Stimulated activated CD4-positive, alpha-beta T cell treated with anti-CD3 and anti-CD28 coated beads, Interleukin-1b, Interleukin-23, amount 100 ng/mL, for 1 hour (primary cell): ENCODE measurements around the gene MEGF8.

Source experiments
- DNase-seq, 2 donors: peaks; one replicate each; pipeline ENCODE4 v3.0.0-alpha.2; 2020; ENCODE audit warnings: low read depth in 2 of 2

Gene MEGF8

DNA sequence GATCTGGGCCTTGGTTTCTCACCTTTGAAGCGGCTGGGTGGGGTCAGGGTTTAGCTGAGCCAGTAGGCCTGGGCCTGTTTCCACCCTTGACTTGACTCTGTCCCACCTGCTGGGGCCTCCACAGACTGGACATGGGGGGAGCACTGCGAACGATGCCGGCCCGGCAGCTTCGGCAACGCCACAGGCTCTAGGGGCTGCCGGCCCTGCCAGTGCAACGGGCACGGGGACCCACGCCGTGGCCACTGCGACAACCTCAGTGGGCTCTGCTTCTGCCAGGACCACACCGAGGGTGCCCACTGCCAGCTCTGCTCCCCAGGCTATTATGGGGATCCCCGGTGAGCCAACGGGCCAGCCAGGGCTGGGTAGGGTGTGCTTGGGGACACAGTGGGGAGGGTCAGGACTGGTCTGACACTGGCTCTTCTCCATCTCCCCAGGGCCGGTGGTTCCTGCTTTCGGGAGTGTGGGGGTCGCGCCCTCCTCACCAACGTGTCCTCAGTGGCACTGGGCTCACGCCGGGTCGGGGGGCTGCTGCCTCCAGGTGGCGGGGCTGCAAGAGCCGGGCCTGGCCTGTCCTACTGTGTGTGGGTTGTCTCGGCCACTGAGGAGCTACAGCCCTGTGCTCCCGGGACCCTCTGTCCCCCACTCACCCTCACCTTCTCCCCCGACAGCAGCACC lies 28.0 kb downstream of the MEGF8 start:
- DNase-seq: no peak

DNA sequence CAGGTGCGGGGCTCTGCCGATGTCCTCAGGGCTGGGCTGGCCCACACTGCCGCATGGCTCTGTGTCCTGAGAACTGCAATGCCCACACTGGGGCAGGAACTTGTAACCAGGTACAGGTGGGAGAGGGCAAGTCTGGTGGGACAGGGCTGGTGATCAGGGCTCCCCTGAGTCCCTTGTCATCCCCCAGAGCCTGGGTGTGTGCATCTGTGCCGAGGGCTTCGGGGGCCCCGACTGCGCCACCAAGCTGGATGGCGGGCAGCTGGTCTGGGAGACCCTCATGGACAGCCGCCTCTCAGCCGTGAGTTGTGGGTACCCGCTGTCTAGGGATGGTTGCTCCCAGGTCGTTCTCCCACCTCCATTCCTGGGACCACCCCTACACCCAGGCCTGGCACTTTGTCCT lies 30.5 kb downstream of the MEGF8 start:
- no peak for DNase-seq

DNA sequence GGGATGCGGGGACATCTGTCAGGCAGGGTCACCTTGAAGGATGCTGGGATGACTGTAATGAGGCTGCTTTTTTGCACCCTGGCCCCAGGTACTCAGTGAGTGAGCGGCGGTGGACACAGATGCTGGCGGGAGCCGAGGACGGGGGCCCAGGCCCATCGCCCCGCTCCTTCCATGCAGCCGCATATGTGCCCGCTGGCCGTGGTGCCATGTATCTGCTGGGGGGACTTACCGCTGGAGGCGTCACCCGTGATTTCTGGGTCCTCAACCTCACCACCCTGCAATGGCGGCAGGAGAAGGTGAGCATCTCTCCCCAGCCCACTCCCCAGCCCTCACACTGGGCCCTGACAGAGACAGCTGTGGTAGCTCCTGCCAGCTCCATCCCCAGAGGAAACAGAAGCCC lies 31.3 kb downstream of the MEGF8 start:
- no peak for DNase-seq

DNA sequence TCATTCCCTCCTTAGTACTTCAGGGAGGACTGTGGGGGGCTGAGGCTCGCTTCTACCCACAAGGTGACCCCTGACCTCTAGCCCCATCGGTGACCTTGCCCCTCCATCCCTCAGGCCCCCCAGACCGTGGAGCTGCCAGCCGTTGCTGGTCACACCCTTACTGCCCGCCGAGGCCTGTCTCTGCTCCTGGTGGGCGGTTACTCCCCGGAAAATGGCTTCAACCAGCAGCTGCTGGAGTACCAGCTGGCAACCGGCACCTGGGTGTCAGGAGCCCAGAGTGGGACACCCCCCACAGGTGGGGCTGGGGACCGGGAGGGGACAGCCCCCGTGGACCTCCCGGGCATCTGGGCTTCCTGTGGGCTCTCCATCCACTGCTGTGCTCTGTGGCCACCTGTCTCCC lies 31.9 kb downstream of the MEGF8 start:
- DNase-seq: no peak

DNA sequence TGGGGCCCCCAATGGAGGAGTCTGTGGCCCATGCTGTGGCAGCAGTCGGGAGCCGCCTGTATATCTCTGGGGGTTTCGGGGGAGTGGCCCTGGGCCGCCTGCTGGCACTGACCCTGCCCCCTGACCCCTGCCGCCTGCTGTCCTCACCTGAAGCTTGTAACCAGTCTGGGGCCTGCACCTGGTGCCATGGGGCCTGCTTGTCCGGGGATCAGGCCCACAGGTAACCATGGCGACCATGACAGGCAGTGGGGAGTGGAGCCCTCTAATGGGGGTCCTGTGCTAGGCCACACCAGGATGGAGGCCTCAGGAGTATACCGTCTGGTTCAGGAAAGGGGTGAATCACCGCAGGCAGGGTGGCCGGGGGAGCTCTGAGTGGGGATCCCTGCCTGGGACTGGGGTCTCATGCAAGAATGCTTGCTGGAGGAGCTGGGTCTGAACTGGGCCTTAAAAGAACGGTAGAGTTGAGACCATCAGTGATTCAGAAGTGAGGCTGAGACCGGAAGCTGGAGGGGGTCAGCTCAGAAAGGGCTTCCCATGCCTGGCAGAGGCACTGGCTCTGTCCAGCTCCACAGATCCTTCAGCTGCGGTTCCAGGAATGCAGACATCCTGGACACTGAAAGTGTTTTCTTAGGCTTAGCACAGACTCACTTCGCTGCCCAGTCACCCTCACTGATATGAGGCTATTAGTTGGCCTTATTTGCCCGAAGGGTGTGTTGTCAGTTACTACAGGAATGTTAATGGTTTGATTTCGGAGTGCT lies 35.5 kb downstream of the MEGF8 start:
- DNase-seq: no peak

DNA sequence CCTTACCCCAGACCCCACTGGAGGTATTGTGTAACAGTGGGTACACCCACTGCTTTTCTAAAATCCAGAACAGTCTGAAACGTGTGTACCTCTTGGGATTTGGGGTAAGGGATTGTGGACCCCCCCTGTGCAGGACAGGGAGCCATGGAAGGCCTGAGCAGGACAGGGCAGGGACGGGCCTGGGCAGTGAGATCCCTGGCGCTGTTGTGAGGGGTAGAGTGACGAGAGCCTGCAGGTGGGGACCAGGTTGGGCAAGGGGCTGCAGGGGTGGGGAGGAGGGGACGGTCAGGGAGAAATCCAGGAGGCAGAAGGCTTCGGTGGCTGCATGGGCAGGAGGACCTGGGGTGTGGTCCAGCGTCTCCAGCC lies 36.1 kb downstream of the MEGF8 start:
- no peak for DNase-seq

DNA sequence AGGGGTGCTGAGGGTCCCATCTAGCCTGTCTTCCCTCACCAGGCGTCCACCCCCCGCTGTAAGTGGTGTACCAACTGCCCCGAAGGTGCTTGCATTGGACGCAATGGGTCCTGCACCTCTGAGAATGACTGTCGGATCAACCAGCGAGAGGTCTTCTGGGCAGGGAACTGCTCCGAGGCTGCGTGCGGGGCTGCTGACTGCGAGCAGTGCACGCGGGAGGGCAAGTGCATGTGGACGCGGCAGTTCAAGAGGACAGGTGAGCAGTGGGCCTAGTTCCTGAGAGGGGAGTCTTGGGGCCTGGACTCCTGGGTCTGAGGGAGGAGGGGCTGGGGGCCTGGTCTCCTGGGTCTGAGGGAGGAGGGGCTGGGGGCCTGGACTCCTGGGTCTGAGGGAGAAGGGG lies 36.9 kb downstream of the MEGF8 start:
- no peak for DNase-seq

DNA sequence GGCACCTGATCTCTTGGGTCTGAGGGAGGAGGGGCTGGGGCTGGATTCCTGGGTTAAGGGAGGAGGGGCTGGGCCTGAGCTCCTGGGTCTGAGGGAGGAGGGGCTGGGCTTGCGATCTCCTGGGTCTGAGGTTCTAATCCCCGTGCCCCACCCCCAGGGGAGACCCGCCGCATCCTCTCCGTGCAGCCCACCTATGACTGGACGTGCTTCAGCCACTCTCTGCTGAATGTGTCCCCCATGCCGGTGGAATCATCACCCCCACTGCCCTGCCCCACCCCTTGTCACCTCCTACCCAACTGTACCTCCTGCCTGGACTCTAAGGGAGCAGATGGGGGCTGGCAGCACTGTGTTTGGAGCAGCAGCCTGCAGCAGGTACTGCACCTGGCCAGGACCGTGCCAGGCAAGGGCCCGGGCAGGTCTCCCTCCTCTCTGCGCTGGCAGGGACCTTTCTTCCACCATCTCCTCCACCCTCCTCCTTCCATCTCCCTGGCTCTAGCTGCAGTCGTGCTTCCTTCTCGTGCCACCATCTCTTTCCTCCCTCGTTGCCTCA lies 37.5 kb downstream of the MEGF8 start:
- no peak for DNase-seq

DNA sequence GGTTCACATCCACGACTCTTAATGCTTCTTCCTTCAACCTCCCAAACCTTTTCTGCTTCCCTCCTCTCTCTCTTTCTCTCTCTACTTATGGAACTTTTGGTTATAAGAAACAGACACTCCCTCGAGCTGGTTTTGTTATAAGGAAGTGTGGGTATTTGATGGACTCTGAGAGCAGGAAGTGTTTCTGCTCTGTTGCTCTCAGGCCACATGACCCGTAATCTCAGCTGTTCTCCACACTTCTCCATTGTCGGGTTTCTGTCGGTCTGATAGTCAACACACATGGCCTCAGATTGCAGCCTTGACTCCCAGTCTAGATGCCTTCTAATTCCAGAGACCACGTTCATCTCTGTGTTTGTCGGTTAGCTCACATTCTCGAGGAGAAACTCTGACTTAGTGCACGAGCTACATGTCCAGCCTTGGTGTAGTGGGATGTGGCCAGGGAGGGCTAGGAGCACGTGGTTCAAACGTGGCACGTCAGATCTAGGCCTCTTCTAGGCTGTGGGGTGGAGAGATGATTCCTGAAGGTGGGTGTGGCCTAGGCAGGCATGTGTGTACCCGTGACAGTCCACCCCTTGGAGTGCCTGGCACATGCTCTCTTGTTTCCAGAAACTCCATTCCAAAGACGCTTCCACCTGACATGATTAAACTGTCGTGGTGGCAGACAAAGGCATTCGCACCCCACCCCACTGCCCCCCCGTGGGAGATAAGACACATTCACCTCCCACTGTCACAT lies 38.3 kb downstream of the MEGF8 start:
- DNase-seq: no peak

DNA sequence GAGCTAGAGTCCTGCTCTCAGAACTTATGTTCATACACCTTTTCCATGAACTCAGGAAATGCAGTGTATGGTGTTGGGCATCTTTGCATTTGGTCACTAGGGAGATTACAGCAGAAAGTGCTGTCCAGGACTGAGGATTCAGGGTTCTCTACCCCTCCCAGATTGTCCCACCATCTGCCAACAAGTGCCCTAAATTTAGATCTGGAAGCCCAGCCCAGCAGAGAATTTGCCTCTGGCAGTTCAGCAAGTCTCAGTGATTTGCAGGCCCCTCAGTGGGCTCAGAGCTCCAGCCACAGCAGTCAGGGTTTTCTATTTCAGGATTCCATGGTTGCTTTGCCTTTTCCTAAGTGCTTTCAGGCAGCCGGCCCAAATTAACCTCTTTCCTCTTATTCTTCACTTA lies 41.2 kb downstream of the MEGF8 start:
- no peak for DNase-seq

DNA sequence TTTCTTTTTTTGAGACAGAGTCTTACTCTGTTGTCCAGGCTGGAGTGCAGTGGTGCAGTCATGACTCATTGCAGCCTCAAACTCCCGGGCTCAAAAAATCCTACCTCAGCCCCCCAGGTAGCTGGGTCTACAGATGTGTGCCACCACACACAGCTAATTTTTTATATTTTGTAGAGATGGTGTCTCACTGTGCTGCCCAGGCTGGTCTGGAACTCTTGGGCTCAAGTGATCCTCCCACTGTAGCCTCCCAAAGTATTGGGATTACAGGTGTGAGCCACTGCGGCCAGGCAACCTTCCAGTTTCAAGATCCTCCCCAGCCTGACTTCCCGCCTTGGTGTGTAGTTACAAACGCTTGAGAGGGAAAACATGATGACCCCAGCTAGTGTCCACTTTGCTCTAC lies 42.5 kb downstream of the MEGF8 start:
- no peak for DNase-seq

DNA sequence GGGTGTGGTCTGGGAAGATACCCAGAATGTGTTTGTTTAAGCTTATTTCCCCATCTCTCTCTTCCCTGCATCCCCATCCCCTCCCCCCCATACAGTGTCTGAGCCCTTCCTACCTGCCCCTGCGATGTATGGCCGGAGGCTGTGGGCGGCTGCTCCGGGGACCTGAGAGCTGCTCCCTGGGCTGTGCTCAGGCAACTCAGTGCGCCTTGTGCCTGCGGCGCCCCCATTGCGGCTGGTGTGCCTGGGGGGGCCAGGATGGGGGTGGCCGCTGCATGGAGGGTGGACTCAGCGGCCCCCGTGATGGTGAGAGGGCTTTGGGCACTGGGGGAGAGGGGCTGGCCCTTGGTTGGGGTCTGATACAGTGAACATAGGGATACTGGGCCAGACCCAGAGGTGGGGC lies 42.9 kb downstream of the MEGF8 start:
- DNase-seq: no peak

DNA sequence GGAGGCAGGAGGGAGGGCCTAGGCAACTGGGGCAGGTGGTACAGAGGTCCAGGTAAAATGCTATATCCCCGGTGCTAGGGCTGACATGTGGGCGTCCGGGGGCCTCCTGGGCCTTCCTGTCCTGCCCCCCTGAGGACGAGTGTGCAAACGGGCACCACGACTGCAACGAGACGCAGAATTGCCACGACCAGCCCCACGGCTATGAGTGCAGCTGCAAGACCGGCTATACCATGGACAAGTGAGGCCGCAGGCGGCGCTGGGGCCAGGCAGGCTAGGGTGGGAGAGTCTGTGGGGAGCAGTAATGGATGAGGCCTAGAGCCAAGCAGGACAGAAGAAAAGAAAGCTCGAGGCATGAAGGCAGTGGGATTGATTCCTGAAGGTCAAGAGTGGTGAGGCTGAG lies 43.3 kb downstream of the MEGF8 start:
- no peak for DNase-seq

DNA sequence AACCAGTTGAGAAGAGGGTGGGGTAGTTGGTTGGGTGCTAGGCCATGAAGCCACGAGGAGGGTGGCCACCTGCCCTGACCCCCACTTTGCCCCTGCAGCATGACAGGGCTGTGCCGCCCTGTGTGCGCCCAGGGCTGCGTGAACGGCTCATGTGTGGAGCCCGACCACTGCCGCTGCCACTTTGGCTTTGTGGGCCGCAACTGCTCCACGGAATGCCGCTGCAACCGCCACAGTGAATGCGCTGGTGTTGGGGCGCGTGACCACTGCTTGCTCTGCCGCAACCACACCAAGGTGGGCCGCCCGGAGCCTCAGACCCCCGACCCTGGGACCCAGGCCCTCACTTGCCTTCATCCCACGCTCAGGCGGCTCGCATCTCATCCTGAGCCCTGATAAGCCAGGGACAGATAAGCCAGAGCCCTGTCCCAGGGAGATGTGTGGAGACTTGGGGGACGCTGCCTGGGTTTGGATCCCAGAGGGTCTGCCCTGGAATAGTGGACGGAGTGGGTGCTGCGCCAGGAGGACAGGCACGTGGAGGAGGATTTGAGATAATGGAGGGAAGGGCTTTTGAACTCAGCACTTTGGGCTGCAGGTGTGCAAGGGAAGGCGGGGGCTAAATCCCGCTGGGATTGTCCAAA lies 44.1 kb downstream of the MEGF8 start:
- DNase-seq: no peak

DNA sequence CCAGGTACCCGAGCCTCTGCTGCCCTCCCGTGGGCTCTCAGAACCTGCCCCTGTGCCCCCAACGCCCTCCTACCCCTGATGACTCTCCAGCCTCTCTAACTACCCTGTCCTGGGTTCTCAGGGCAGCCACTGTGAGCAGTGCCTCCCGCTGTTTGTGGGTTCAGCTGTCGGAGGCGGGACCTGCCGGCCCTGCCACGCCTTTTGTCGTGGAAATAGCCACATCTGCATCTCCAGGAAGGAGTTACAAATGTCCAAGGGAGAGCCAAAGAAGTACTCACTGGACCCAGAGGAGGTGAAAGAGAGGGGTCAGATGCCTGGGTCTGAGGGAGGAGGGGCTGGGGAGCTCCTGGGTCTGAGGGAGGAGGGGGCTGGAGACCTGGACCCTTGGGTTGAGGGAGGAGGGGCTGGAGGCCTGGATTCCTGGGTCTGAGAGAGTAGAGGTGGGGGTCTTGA lies 44.7 kb downstream of the MEGF8 start:
- DNase-seq: no peak

DNA sequence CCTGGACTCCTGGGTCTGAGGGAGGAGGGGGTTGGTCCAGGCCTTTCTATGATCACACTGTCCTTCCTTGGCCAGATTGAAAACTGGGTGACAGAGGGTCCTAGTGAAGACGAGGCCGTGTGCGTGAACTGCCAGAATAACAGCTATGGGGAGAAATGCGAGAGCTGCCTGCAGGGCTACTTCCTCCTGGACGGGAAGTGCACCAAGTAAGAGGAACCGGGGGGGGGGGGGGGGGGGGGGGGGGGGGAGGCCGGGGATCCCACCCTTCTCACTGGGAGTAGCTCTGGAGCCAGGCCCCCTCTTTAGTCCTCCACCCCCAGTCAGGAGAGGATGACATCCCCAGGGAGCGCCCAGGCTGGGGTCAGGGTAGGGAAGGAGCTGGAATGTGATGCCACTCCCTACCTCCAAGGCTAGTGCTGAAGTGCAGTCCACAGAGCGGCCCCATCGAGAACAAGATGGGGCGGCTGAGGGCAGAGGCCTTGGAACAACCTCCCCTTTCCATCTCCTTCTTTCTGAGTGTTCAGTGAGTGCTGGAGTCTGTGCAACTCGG lies 45.3 kb downstream of the MEGF8 start:
- no peak for DNase-seq

DNA sequence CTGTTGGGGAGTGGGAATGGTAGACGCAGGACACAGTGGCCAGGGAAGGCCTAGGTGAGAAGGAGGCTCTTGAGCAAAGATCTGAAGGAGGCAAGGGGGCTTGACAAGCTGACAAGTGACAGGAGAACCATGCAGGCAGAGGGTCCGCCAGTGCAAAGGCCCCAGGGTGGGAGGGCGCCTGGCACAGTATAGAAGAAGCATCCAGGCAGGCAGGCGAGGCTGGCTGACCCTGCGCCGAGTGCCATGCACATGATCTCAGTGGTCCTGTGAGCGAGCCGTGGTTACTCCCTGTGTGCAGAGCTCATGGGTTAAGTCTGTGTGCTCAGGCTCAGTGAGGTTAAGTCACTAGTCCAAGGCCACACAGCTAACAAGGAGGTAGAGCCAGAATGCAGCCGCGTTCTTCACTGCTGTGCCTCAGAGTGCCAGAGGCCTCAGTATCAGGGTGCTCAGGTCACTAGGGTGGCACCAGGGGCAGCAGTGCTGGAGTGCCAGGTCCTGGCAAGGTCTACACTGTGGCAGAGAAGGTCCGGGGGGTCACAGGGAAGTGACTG lies 49.5 kb downstream of the MEGF8 start:
- DNase-seq: no peak

DNA sequence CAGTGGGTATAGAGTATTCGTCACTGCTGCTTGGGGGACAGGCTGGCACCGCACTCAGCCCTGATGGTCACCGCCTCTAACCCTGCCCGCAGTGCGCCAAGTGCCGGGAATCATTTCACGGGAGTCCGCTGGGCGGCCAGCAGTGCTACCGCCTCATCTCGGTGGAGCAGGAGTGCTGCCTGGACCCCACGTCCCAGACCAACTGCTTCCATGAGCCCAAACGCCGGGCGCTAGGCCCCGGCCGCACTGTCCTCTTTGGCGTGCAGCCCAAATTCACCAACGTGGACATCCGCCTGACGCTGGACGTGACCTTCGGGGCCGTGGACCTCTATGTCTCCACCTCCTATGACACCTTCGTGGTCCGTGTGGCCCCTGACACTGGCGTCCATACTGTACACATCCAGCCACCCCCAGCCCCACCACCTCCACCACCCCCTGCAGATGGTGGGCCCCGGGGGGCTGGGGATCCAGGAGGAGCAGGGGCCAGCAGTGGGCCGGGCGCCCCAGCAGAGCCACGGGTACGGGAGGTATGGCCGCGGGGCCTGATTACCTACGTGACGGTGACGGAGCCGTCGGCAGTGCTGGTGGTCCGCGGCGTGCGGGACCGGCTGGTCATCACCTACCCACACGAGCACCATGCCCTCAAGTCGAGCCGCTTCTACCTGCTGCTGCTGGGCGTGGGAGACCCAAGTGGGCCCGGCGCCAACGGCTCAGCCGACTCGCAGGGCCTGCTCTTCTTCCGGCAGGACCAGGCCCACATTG lies 50.2 kb downstream of the MEGF8 start:
- DNase-seq: no peak

DNA sequence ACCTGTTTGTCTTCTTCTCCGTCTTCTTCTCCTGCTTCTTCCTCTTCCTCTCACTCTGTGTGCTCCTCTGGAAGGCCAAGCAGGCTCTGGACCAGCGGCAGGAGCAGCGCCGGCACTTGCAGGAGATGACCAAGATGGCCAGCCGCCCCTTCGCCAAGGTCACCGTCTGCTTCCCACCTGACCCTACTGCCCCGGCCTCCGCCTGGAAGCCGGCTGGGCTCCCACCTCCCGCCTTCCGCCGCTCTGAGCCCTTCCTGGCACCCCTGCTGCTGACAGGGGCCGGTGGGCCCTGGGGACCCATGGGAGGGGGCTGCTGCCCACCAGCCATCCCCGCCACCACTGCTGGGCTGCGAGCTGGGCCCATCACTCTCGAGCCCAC lies 50.7 kb downstream of the MEGF8 start:
- no peak for DNase-seq

DNA sequence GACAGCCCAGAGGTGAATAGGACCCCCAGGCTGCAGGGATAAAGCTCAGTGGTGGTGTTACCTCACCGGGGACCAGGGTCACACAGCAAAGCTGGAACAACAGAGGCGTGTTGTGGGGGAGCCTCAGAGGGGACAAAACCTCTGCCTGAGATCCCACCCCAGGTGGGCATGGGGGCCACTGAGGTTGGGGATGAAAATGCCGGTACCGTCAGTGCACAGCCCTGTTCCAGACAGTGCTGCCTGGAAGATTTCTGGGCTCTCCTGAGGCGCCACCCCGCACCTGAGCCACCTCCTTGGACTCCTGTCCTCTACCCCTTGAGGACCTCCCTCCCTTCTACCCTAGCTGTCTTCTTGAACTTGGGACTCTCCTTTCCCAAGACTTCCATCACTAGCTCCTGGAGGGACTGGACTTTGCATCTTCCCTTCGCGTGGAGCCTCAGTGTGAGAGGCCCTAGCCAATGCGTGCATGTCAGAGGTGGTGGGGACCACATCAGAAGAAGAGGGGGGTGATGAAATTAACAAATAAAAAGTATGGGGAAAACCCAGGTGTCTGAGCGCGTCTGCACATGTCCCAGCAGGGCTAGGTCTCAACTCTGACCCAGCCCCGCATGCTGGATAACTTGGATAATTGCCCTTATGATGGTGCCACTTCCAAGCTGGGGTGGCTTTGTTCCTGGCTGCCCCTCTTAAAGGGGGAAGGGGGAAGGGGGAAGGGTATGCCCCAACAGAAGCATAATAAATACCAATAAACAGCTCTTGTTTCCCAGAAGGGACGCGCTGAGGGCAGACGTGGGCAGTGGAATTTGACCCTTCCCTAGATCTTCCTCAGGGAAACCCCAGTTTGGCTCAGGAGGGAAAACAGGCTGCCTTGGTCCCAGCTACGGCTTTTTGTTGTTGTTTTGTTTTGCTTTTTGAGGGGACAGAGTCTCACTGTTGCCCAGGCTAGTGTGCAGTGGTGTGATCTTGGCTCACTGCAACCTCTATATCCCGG lies 53.1 kb downstream of the MEGF8 start:
- DNase-seq: no peak
